ENCODE results near the gene TPO.

TPO gene

DNA sequence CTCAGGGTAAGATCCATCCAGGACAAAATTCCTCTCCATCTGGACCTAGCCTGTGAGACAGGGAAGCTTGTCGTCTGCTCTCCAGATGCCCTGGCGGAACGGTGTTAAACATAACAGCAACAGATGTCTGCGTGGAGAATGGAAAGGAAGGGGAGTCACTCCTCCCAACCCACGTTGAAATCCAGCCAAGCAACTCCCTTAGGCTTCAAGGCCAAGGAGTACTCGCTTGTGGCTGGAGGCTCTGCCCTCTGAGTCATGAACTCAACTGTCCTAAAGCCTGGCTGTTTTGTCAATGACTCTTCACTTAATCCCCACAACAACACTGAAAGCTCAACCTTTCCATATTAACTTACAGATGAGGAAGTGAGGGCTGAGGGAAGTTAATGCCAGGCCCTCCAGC is 42.2 kb downstream of the TPO start:
- no peak overlapping the region for H3K4me3 ChIP-seq (ENCODE audit: low read length)
- H3K36me3 ChIP-seq (ENCODE audit: control insufficient read depth, insufficient read depth, low read length) = no peaks in the 10 kb centered on the region
- H3K27ac ChIP-seq (ENCODE audit: low read depth, low read length) = no peak overlapping the region
- no peaks in the 10 kb centered on the region for H3K4me1 ChIP-seq (ENCODE audit: control insufficient read depth, insufficient read depth, low read length)
- no peak overlapping the region for H3K9ac ChIP-seq (ENCODE audit: low read length)
- no peaks in the 10 kb centered on the region for H3K27me3 ChIP-seq (ENCODE audit: control insufficient read depth, insufficient read depth, low read length)

DNA sequence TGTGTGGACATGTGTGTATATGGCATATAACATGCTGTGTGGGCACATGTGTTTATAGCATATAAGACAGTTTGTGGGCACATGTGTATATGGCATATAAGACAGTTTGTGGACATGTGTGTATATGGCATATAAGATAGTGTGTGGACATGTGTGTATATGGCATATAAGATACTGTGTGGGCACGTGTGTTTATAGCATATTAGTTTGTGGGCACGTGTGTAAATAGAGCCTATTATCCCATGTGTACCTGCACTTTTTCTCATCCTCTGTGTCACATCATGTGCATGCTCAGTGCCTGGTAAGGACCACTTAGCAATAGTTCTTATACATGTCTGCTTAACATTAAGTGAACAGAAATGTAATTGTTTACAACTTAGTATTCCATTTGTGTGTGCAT is 45.2 kb downstream of the TPO start:
- no peaks in the 10 kb centered on the region for H3K27me3 ChIP-seq (ENCODE audit: control insufficient read depth, insufficient read depth, low read length)
- no peak overlapping the region for H3K27ac ChIP-seq (ENCODE audit: low read depth, low read length)
- H3K4me3 ChIP-seq (ENCODE audit: low read length) = no peak overlapping the region
- H3K36me3 ChIP-seq (ENCODE audit: control insufficient read depth, insufficient read depth, low read length) = no peaks in the 10 kb centered on the region
- H3K9ac ChIP-seq (ENCODE audit: low read length) = no peak overlapping the region
- no peaks in the 10 kb centered on the region for H3K4me1 ChIP-seq (ENCODE audit: control insufficient read depth, insufficient read depth, low read length)

DNA sequence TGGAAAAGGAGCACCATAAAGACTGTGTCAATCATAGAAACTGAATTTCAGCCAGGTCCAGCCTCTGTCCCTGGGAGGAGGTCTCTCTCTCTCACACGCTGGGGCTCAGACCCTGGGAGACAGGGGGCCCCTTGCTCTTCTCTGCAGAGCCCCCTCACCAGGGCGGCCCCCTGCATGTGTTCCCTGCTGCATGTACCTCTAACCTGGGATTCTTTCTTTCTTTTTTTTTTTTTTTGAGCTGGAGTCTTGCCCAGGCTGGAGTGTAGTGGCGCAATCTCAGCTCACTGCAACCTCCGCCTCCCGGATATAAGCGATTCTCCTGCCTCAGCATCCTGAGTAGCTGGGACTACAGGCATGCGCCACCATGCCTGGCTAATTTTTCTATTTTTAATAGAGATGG is 46.5 kb downstream of the TPO start:
- Histone ChIP-seq H3K9ac (ENCODE audit: low read length) (no peak overlapping the region), H3K36me3 (ENCODE audit: control insufficient read depth, insufficient read depth, low read length) (no peaks in the 10 kb centered on the region), H3K4me3 (ENCODE audit: low read length) (no peak overlapping the region), H3K27me3 (ENCODE audit: control insufficient read depth, insufficient read depth, low read length) (no peaks in the 10 kb centered on the region), H3K27ac (ENCODE audit: low read depth, low read length) (no peak overlapping the region), H3K4me1 (ENCODE audit: control insufficient read depth, insufficient read depth, low read length) (no peaks in the 10 kb centered on the region)

DNA sequence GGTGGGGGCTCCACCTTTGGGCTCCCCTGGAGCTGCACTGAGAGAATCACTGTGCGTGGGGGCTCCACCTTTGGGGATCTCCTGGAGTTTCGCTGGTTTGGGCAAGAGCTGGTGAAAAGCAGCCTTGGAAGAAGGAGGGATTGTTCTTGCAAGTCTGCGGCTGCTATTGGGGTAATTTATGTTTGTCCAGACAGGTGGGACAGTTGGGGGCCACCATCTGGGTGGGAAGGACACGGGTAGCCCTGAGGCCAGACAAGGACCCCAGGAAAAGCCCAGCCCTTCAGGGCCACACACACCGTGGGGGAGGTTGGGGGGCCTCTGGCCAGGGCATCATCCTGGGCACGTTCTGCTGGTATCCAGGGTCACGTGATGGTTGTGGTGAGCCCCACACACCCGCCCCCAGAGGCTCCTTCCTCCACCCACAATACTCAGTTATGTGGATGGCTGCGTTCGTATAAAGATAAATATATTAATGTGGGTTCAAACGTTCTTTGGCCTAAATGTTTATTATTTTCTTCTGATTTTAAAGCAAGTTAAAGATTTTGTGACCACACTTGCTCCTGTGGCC is 47.7 kb downstream of the TPO start:
- Histone ChIP-seq H3K27ac (ENCODE audit: low read depth, low read length) (no peak overlapping the region), H3K36me3 (ENCODE audit: control insufficient read depth, insufficient read depth, low read length) (no peaks in the 10 kb centered on the region), H3K9ac (ENCODE audit: low read length) (no peak overlapping the region), H3K4me1 (ENCODE audit: control insufficient read depth, insufficient read depth, low read length) (no peaks in the 10 kb centered on the region), H3K27me3 (ENCODE audit: control insufficient read depth, insufficient read depth, low read length) (no peaks in the 10 kb centered on the region), H3K4me3 (ENCODE audit: low read length) (no peak overlapping the region)

DNA sequence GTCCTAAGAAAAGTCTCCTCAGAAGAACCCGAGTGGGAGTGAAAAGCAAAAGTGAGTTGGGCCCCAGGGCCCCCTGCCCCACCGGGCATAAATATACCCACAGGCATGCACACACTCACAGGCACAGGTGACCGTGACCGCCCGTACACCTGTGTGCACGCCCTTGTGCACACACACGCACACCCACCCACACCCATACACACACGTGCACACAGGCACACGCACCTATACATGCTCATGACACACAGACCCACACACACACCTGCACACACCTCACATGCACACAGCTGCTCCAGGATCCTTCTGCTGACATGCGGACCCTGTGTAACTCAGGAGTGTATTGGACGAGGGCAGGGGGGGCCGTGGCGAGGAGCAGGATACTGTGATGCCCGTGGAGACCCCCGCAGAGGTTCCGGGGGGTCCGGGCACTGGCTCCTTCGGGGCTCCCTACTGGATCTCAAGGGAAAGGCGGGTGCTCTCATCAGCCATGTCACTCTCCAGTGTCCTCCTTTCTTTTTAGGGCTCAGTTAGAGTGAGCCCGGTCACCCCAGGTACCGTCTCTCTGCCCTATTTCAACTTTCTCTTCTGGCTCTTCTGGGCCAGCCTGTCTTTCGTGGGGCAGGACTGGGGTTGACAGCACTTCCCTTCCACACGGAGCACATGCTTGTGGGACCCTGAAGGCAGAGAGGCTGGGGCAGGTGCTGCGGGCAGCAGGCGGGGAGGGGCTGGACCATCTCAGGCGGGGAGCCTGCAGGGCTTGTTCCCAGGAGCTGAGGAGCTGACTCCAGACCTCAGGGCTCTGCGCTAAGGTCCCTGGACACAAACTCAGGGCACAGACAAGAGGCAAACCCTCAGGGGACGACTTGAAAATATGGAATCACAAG is 48.5 kb downstream of the TPO start:
- Histone ChIP-seq H3K9ac (ENCODE audit: low read length) (no peak overlapping the region), H3K27ac (ENCODE audit: low read depth, low read length) (no peak overlapping the region), H3K4me3 (ENCODE audit: low read length) (no peak overlapping the region), H3K27me3 (ENCODE audit: control insufficient read depth, insufficient read depth, low read length) (no peaks in the 10 kb centered on the region), H3K4me1 (ENCODE audit: control insufficient read depth, insufficient read depth, low read length) (no peaks in the 10 kb centered on the region), H3K36me3 (ENCODE audit: control insufficient read depth, insufficient read depth, low read length) (no peaks in the 10 kb centered on the region)

DNA sequence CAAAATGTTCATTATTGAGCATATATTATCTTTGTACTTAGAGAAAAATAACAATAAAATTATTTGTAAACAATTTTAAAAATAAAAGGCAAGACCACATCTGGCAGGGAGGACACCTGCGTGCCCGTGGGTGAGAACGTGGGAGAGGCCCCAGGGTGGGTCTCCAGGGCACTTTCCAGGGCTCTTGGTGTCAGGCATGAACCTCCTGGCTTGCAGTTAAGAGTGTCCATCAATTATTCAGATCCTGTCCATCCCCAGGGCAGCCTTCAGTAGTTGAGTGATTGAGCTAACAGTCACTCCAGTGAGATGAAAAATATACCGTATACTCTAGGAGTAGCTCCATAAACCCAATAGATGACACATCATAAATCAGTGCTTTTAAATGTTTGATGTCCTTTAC is 49.7 kb downstream of the TPO start:
- Histone ChIP-seq H3K27ac (ENCODE audit: low read depth, low read length) (no peak overlapping the region), H3K27me3 (ENCODE audit: control insufficient read depth, insufficient read depth, low read length) (no peaks in the 10 kb centered on the region), H3K9ac (ENCODE audit: low read length) (no peak overlapping the region), H3K4me1 (ENCODE audit: control insufficient read depth, insufficient read depth, low read length) (no peaks in the 10 kb centered on the region), H3K36me3 (ENCODE audit: control insufficient read depth, insufficient read depth, low read length) (no peaks in the 10 kb centered on the region), H3K4me3 (ENCODE audit: low read length) (no peak overlapping the region)

DNA sequence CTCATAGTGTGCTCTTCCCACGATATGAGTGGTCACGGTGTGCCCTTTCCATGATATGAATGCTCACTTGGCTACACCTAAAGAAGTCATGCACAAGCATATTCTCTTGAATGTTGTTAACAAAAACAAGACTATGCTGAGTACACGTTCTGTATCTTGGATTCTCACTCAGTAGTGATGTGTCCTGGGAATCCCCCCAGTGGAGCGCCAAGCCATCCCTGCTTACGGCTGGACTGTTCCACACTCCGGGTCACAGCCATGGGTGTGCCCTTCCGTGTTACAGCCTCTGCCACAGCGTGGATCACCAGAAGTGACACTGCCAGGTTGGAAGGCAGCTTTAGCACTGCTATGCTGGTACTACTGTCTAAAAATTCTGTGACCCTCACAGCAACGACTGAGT is 59.1 kb downstream of the TPO start:
- H3K4me3 ChIP-seq (ENCODE audit: low read length) = no peak overlapping the region
- H3K27me3 ChIP-seq (ENCODE audit: control insufficient read depth, insufficient read depth, low read length) = no peaks in the 10 kb centered on the region
- H3K9ac ChIP-seq (ENCODE audit: low read length) = no peak overlapping the region
- H3K27ac ChIP-seq (ENCODE audit: low read depth, low read length) = no peak overlapping the region
- no peaks in the 10 kb centered on the region for H3K36me3 ChIP-seq (ENCODE audit: control insufficient read depth, insufficient read depth, low read length)
- H3K4me1 ChIP-seq (ENCODE audit: control insufficient read depth, insufficient read depth, low read length) = no peaks in the 10 kb centered on the region

DNA sequence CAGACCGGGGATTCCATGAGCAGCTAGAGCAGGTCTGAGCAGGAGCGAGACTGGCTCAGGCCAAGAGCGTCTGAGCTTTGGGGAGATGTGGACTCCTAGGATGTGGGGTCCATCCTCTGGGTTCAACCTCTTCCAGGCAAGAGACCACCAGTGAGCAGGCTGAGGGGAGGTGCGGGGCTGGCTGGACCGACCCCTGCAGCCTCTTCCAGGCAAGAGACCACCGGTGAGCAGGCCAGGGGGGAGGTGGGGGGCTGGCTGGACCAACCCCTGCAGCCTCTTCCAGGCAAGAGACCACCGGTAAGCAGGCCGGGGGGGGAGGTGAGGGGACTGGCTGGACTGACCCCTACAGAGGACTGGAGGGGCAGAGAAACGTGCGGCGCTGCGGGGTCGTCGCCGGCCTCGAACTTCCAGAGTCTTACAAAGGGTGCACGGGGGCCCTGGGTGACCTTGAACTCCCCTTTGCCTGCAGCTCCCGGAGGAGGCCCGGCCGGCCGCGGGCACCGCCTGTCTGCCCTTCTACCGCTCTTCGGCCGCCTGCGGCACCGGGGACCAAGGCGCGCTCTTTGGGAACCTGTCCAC is 63.4 kb downstream of the TPO start:
- no peak overlapping the region for H3K4me3 ChIP-seq (ENCODE audit: low read length)
- H3K27ac ChIP-seq (ENCODE audit: low read depth, low read length) = no peak overlapping the region
- H3K27me3 ChIP-seq (ENCODE audit: control insufficient read depth, insufficient read depth, low read length) = no peaks in the 10 kb centered on the region
- no peaks in the 10 kb centered on the region for H3K4me1 ChIP-seq (ENCODE audit: control insufficient read depth, insufficient read depth, low read length)
- H3K9ac ChIP-seq (ENCODE audit: low read length) = no peak overlapping the region
- H3K36me3 ChIP-seq (ENCODE audit: control insufficient read depth, insufficient read depth, low read length) = no peaks in the 10 kb centered on the region

DNA sequence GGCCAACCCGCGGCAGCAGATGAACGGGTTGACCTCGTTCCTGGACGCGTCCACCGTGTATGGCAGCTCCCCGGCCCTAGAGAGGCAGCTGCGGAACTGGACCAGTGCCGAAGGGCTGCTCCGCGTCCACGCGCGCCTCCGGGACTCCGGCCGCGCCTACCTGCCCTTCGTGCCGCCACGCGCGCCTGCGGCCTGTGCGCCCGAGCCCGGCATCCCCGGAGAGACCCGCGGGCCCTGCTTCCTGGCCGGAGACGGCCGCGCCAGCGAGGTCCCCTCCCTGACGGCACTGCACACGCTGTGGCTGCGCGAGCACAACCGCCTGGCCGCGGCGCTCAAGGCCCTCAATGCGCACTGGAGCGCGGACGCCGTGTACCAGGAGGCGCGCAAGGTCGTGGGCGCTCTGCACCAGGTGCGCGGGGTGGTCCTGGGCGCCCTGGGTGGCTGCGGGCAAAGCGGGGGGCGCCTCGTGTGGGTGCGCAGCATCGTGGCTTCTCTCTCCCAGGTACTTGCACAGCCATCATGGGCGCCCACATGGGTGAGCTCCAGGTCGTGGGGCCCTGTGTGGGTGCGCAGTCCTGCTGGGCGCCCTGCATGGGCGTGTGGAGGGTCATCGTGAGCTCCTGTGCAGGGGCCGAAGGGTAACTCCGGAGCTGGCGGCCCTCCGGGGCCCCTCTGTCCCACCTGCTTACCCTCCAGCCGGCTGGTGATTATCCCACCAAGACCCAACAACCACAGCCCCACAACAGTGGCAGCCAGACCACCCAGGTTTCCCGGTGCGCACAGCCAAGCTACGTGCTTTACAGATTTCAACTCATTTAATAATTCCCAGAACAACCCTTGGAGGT is 64.2 kb downstream of the TPO start:
- no peaks in the 10 kb centered on the region for H3K4me1 ChIP-seq (ENCODE audit: control insufficient read depth, insufficient read depth, low read length)

DNA sequence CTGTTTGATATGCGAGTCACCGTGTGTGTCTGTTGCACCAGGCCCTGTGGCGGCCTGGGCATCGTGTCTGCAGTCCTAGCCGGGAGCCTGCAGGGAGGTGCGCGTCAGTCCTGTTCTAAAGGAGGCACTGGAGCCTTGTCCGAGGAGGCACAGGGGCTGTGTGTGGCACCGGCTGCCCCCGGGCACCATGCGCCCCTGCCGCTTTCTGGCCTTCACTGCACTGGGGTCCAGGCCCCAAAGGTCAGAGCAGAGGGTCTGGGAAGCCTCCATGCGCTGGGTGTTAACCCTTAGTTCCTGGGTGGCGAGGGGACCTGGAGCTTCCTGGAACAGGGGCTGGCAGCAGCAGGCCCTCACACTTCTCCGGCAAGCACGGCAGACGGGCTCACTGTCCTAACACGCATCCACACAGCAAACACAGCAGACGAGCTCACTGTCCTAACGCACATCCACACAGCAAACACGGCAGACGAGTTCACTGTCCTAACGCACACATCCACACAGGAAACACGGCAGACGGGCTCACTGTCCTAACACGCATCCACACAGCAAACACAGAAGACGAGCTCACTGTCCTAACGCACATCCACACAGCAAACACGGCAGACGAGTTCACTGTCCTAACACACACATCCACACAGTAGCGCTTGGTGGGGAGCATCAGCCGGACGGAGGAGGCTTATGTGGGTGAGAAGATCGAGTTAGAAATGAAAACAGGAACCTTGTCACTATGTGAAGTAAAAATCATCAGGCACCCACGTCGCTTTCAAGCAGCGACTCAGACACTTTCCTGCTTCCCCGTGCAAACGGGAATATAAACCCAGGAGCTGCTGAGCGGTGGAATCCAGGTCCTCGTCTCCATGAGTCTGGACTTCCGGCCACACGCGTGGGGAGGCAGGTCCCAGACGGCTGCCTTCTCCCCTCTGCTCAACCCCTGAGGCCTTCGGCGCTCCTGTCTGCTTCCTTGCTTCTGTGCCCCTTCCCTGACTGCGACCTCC is 65.3 kb downstream of the TPO start:
- Histone ChIP-seq H3K27me3 (ENCODE audit: control insufficient read depth, insufficient read depth, low read length) (no peaks in the 10 kb centered on the region), H3K27ac (ENCODE audit: low read depth, low read length) (no peak overlapping the region), H3K9ac (ENCODE audit: low read length) (no peak overlapping the region), H3K4me3 (ENCODE audit: low read length) (no peak overlapping the region), H3K4me1 (ENCODE audit: control insufficient read depth, insufficient read depth, low read length) (no peaks in the 10 kb centered on the region), H3K36me3 (ENCODE audit: control insufficient read depth, insufficient read depth, low read length) (no peaks in the 10 kb centered on the region)

More for the DNA sequence above, 64.2 kb downstream of the TPO start:
- Histone ChIP-seq H3K9ac (ENCODE audit: low read length) (no peak overlapping the region), H3K36me3 (ENCODE audit: control insufficient read depth, insufficient read depth, low read length) (no peaks in the 10 kb centered on the region), H3K27ac (ENCODE audit: low read depth, low read length) (no peak overlapping the region), H3K4me3 (ENCODE audit: low read length) (no peak overlapping the region), H3K27me3 (ENCODE audit: control insufficient read depth, insufficient read depth, low read length) (no peaks in the 10 kb centered on the region)

DNA sequence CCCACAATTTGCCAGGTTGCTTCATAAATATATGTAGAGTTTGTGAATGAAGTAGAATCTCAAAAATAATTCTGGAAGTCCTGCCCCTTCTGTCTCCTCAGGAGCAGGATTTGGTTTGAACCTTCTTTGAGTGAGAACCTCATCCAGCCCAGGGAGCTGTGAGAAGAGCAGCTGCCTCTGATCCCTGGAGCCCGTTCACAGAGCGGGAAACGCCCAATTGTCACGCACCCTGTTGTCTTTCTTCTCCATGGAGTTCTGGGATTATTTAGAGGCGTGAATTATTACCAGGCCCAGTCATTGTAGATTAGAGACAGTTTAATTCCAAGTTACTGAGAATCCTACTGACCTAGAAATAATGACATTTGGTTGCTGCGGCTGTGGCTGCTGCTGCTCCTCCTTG is 66.1 kb downstream of the TPO start:
- Histone ChIP-seq H3K4me3 (ENCODE audit: low read length) (no peak overlapping the region), H3K4me1 (ENCODE audit: control insufficient read depth, insufficient read depth, low read length) (no peaks in the 10 kb centered on the region), H3K9ac (ENCODE audit: low read length) (no peak overlapping the region), H3K27me3 (ENCODE audit: control insufficient read depth, insufficient read depth, low read length) (no peaks in the 10 kb centered on the region), H3K27ac (ENCODE audit: low read depth, low read length) (no peak overlapping the region), H3K36me3 (ENCODE audit: control insufficient read depth, insufficient read depth, low read length) (no peaks in the 10 kb centered on the region)
